Left ventricle myocardium superior (tissue), 1 donor: ENCODE data around the gene POLH. TPM values are rescaled to one million over a fixed set of nuclear protein-coding genes. Genes with fewer than 3 reads are reported as not detected.
"Not testable (repeated sequence)": the region's sequence is repeated elsewhere in the genome, so short reads cannot be mapped to it uniquely, and the experiment has no call there.

Experiments used
- ATAC-seq: fragments of 200-7000 bp; cut with Tn5 transposase; one replicate; pipeline ENCODE4 v1.9.1; 2020; ENCODE audit warnings: mild to moderate bottlenecking, moderate library complexity
- DNase-seq: peaks from one replicate; pipeline ENCODE4 v3.0.0-alpha.2; 2020
- intact Hi-C: fragments of 100-400 bp; cut with micrococcal nuclease; formaldehyde crosslinking; loops from one replicate; pipeline ENCODE4 v1.11.0; 2022
- long read RNA-seq: library from polyadenylated mRNA; unstranded; transcript quantifications from one replicate; pipeline ENCODE4 v2.0.0, GENCODE V29; 2021
- total RNA-seq: library from RNA; stranded (reverse); fragmentation: NEBNext Ultra II Directional; extraction: Animal tissue kit (Norgen Biotek cat#: 25700); gene quantifications from one replicate; pipeline ENCODE4 v1.2.1, GENCODE V29; 2021
- donor health status: DM: no; HTN: yes; CAD: no; lungs with severe emphysema.

Gene POLH
- total RNA-seq, result 8.7 TPM
- long read RNA-seq, partial matches to known transcripts, result 0 of 3 reads
- long read RNA-seq, other reads (novel, unspliced or antisense), result 0 of 3 reads

DNA sequence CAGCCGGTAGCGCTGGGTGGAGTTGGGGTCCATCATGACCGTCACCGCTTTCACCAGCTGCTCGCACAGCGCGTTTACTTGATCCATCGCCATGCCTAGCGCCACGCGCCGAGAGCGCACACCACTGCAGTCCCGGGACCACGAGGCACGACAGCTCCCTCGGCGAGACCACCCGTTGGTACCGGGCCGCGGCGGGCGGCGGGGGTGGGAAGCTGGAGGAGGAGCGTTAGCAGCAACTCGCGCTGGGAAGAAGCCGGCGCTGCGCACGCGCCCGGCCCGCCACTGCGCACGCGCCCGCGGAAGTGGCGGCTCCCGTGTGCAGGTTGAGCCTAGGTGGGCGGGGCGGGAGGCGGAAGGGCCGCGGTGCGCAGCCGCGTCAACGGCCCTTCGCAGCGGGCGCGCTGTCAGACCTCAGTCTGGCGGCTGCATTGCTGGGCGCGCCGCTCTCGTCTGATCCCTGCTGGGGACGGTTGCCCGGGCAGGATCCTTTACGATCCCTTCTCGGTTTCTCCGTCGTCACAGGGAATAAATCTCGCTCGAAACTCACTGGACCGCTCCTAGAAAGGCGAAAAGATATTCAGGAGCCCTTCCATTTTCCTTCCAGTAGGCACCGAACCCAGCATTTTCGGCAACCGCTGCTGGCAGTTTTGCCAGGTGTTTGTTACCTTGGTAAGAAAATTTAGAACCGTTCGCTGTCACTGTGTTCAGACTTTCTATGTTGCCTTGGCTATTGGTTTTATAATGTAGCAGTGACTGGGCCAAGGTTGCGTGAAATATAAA, at the start of gene POLH, which contains the start of gene XPO5:
TSS of gene POLH (plus strand) at position 414 of the 780 bp plus-strand sequence. CDS start 6,135 bp downstream, outside the sequence.
TSS of gene XPO5 (minus strand) at position 267 of the 780 bp plus-strand sequence. CDS start at position 93, 174 bp downstream.
- ATAC-seq, result peak; percentile 99
- intact Hi-C loops, result no loop called here

DNA sequence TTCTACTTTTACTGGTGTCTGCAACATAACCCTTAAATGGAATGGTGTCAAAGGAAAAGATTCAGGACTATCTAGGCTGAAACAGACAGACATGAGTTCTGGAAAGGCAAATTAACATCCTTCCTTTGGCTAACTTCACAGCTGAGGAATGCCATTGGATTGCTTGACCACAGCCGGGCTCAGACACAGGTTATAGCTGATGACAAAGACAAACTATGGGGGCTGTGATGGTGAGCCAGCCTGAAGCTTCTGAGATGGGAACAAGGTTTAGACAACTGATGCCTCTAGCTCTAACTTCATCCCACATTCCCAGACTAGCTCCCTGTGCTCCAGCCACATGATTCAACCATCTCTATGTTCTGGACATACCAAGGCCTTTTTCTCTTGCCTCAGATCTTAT, 43.8 kb upstream of the POLH start:
- intact Hi-C loops, result no loop called here
- DNase-seq (no peak), ATAC-seq (no peak)

More for the DNA sequence above, at the start of gene POLH, which contains the start of gene XPO5:
- peak; percentile 97 for DNase-seq

DNA sequence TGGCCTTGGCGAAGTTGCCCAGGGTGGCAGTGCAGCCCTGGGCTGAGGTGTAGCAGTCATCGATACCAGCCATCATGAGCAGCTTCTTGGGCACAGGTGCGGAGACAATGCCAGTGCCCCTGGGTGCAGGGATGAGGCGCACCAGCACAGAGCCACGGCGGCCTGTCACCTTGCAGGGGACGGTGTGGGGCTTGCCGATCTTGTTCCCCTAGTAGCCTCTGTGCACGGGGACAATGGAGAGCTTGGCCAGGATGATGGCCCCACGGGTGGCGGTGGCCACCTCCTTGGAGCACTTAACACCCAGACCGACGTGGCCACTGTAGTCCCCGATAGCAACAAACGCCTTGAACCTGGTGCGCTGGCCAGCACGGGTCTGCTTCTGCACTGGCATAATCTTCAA, 37.0 kb upstream of the POLH start:
- DNase-seq, intact Hi-C loops, ATAC-seq: not testable (repeated sequence)

DNA sequence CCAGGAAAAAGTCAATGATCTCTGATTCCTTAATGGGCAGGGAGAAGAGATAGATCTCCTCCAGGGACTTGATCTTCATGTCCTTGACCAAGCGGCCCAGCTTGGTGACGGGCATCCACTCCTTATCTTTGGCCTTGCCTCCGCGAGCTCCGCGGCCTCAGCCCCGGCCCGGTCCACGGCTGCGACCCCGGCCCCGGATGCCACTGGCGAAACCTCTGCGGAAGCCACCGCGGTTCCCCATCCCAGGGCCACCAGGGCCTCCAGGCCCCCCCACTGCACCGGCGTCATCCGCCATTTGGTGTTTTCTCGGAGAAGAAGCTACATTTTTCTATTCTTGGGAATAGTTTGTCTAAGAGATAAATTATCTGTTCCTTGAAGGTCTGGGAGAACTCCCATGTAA, 36.6 kb upstream of the POLH start:
- ATAC-seq, intact Hi-C loops, DNase-seq: not testable (repeated sequence)

DNA sequence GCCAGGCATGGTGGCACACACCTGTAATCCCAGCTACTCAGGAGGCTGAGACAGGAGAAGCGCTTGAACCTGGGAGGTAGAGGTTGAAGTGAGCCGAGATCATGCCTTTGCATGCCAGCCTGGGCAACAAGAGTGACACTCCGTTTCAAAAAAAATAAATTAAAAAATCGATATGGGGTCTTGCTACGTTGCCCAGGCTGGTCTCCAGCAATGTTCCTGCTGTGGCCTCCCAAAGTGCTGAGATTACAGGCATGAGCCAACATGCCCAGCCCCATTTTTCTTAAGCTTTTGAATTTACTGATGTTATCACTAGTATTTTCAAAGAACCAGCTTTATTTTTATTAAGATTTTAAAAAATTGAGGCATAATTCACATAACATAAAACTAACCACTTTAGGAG, 35.5 kb upstream of the POLH start:
- DNase-seq (no peak), ATAC-seq (no peak)
- intact Hi-C loops, result no loop called here

DNA sequence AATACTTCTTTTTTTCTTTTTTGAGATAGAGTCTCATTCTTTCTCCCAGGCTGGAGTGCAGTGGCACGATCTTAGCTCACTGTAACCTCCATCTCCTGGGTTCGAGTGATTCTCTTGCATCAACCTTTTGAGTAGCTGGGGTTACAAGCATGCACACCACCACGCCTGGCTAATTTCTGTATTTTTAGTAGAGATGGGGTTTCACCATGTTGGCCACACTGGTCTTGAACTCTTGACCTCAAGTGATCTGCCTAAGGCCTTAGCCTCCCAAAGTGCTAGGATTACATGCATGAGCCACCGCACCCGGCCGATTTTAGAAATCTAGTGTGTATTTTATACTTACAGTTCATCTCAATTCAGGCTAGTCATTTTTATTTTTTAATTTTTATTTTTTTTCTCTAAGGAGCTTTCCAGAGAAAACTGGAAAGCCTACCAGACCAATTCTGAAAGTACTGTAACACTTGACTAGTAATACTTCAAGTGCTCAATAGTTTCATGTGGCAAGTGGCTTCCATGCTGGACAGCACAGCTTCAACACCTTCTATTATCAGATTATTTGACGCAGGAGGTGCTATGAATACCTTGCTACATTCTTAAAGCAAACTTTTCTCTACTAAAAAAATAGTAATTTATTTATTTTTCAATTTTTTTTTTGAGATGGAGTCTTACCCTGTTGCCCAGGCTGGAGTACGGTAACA, 34.1 kb upstream of the POLH start:
- ATAC-seq (no peak), DNase-seq (no peak)
- intact Hi-C loops, result no loop called here

DNA sequence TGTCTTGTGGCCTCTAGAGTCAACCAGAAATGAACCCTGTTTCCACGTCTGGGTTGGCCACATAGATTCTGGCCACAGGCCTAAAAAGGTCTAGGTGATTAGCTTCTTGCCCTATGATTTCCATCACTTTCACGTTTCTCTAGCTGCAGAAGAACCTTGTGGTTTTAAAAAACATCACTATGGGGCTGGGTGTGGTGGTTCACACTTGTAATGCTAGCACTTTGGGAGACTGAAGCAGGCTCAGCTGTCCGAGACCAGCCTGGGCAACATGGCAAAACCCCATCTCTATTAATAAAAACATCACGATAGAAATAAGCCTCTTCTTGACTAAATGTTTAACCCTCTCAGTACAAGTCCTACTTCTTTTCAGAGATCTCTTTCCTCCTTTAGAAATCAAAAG, 31.5 kb upstream of the POLH start:
- ATAC-seq, result no peak
- intact Hi-C loops, result no loop called here

DNA sequence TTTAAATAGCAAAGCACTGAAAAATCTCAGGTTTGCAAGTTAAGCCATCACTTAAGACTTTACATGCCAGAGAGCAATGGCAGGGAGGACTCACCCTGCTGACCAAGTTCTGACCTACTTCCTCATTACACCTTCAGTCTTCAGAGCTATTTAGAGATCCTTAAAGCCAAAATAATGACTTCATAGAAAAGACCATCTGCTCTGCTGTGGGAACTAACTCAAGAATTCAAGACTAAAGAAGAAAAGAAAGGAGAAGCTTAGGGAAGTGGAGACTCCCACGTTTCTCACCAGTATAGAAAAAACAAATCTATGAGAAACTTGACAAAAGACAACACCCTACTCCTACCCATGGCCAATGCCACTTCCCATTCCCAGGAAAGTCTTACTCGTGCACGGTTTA, 28.8 kb upstream of the POLH start:
- intact Hi-C loops, result no loop called here
- no peak for DNase-seq
- ATAC-seq, result no peak

More for the DNA sequence above, 31.5 kb upstream of the POLH start:
- DNase-seq, result no peak

DNA sequence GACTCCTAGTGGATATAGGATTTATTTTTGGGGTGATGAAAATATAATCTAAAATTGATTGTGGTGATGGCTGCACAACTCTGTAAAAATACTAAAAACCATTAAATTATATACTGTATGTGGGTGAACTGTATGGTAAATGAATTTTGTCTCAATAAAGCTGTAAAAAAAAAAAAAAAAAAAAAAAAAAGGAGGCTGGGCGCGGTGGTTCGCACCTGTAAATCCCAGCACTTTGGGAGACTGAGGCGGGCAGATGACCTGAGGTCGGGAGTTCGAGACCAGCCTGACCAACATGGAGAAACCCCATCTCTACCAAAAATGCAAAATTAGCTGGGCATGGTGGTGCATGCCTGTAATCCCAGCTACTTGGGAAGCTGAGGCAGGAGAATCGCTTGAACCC, 18.4 kb upstream of the POLH start:
- intact Hi-C loops, result not testable (repeated sequence)

DNA sequence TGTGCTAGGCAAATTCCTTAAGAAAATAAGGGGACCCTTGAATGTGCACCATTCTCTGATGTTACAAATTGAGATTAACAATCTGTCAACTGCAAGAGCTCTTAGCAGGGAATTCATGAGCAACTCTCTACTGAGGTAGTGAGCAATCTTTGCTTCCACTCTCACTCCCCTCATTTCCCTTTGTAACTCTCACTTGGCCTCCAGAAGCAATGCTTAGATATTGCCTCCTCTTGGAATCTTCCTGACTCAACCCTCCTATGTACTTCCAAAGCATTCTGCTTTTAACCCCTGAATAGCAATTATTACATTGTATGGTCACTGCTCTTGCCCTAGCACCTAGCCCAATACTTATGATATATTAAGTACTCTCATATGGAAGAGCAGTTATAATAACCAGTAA, 16.7 kb upstream of the POLH start:
- DNase-seq (no peak), ATAC-seq (no peak)
- intact Hi-C loops, result no loop called here

More for the DNA sequence above, 18.4 kb upstream of the POLH start:
- not testable (repeated sequence) for DNase-seq, ATAC-seq

DNA sequence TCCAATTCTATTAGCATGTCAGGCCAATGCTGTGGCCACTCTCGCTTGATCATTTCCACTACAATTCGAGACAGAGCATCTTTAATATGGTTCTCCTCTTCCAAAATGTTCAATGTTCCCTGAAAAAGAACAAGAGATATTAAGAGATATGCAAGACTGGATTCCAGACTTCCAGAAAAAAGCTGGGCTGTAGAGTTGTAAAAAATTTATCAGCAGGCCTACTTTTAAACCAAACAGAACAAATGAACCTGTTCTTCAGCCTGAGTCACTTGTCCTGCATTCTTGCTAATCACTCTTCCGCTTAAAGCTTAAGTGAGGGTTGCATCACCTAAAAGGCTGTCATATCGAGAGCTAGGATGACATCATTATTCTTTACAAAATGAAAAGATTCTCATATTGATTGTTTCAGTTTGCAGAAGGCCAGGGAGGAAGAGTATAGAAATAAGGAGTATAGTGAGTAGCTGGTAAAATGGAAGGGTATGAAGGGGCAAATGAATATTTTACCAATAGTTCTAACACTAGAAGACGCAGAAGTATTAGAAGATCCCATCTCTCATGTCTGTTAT, 5.0 kb upstream of the POLH start:
- DNase-seq (no peak), ATAC-seq (no peak)
- intact Hi-C loops, result no loop called here

DNA sequence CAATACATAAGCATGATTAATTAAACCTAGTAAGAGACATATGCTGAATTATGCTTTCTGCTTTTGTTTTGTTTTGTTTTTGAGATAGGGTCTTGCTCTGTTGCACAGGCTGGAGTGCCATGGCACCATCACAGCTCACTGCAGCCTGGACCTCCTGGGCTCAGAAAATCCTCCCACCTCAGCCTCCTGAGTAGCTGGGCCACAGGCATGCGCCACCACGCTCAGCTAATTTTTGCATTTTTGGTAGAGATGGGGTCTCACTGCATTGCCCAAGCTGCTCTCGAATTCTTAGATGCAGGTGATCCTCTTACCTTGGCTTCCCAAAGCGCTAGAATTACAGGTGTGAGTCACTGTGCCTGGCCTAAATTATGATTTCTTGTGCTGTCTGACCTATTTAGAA, 4.0 kb upstream of the POLH start:
- ATAC-seq, result no peak
- intact Hi-C loops, result no loop called here

DNA sequence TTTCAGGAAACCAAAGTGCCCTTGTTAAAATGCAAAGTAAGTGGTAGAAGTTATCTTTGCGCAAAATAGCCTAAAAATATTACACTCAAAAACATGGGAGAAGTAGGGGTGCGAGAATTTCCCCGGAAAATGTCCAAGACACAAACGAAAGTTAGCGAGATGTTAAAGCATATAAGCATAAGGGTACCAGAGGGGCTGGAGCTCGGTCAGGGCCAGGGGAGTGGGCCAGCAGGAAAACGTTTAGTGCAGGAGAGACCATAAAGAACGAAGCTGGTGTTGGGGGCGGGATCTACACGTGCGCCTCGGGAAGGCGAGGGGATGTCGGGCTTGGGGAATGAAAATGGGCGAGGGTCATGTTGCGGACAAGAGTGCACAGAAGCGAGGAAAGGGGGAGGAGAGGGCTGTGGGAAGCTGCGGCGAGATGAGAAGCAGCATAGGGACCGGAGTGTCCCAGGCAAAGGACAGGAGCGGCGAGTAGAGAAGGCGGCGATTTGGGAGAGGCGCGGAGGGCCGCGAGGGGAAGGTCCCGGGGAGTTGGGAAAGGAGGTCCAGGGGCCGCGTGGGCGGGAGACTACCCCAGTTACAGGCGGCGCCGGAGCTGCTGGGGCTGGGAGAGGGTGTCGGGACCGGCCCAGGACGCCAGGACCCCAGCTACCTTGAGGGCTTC, 747 bp upstream of the POLH start:
- intact Hi-C loops, result no loop called here
- DNase-seq, result peak; percentile 66
- peak; percentile 56 for ATAC-seq

More for the DNA sequence above, 4.0 kb upstream of the POLH start:
- DNase-seq, result no peak

DNA sequence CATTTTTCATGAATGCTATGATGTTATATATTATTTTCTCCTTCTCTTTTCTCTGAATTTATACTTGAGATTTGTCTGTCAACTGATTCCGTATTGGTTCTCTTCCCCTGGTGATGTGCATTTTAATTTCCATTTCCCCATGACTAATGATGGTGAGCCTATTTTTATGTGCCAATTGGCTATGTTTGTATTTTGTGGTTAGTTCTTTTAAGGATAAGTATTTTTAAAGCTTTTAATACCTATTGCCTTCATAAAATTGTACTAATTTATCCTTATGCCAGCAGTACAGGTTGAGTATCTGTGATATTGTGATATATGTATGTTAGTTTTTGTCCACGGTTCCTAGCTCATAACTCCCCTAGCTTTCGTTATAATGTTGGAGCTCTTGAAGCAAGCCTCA, 2.8 kb downstream of the POLH start:
- intact Hi-C loops, result no loop called here
- DNase-seq, result no peak
- ATAC-seq, result no peak

DNA sequence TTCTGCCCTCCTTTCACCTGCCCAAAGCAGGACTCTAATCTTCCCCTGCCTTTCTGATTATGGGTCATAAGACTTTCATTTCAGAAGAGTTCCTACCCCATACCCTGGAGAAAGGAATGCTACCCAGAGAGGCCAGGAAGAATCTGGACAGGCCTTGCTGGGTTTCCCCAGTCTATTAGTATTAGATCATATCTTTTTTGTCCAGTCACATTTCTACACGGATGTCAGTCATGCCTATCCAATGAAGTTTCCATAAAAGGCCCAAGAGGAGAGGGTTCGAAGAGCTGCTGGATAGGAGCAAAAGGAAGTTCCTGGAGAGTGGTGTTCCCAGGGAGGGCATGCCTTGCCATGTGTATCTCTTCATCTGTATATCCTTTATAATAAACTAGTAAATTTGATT, 3.2 kb downstream of the POLH start:
- ATAC-seq, result no peak
- intact Hi-C loops, result no loop called here
- DNase-seq, result no peak

DNA sequence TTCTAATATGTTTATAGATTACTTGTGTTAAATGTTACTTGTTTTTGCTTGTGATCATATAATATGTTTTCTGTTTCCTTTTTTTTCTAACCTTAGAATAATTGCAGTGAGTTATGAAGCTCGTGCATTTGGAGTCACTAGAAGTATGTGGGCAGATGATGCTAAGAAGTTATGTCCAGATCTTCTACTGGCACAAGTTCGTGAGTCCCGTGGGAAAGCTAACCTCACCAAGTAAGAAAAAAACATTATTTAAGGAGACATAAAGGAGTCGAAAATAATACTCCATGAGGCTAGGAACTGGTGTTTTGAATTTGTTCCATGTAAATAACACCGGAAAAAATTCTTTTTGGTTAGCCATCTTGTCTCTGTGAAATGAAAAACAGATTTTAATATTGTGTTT, 6.9 kb downstream of the POLH start:
- no peak for DNase-seq
- intact Hi-C loops, result no loop called here
- ATAC-seq, result no peak

DNA sequence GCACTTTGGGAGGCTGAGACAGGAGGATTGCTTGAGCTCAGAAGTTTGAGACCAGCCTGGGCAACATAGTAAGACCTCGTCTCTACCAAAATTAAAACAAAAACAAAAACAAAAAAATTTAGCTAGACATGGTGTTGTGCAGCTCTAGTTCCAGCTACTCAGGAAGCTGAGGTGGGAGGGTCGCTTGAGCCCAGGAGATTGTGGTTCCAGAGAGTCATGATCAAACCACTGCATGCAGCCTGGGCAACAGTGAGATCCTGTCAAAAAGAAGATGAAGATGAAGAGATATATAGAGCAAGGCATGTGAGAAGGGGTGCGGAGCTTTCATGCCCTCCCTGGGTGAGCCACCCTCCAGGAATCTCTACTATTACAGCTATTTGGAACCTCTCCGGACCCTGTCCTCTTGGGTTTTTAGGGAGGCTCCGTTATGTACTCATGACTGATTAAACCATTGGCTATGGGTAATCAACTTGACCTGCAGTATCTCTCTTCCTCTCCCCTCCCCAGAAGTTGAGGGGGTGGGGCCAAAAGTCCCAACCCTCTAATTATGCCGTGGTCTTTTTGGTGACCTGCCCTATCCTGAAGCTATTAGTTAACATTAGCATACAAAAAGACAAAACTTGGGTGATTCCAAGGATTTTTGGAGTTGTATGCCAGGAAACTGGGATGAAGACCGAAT, 9.0 kb downstream of the POLH start:
- intact Hi-C loops, result no loop called here
- DNase-seq (no peak), ATAC-seq (no peak)

DNA sequence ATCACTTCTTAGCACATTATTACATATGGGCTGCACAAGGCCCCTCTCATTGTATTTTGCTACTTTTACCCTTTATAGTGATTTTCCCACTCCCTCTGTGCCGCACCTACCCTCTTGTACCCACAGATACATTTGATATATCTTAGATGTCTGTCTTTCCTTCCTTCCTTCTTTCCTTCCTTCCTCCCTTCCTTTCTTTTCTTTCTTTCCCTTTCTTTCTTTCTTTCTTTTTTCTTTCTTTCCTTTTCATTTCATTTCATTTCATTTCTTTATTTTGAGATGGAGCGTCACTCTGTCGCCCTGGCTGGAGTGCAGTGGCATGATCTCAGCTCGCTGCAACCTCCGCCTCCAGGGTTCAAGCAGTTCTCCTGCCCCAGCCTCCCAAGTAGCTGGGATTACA, 12.2 kb downstream of the POLH start:
- ATAC-seq (no peak), DNase-seq (no peak)
- intact Hi-C loops, result no loop called here

DNA sequence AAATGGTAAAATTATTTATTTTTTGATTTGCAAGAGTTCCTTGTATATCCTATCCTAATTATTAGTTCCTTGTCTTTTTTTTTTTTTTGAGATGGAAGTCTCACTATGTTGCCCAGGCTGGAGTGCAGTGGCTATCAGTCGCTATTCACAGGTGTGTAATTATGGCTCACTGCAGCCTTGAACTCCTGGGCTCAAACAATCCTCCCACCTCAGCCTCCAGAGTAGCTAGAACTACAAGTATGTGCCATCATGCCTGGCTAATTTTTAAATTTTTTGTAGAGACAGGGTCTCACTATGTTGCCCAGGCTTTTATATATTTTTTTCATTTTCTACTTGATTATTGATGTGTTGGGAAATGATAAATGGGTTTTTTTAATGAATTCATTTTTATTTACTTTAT, 13.6 kb downstream of the POLH start:
- intact Hi-C loops, DNase-seq, ATAC-seq: not testable (repeated sequence)
